GM12878 (cell line): Measurements from ENCODE around the gene LRP10. TPM values are rescaled to one million over a fixed set of nuclear protein-coding genes. Genes with fewer than 3 reads are reported as not detected.

Experiments
- ATAC-seq: fragments of 200-7000 bp; cut with Tn5 transposase; 3 replicates; pipeline ENCODE4 v1.9.1; 2020; ENCODE audit warnings: mild to moderate bottlenecking, moderate library complexity
- BruUV-seq: library from RNA; stranded (reverse); fragments of 400-500 nt; replicated peaks from 2 replicates; lab custom pipeline; 2021; lab: Mats Ljungman, UMichigan
- CTCF ChIA-PET: fragments of 300-600 bp; sonication (Branson Sonifier 250); formaldehyde crosslinking; extraction: SDS; loops from one replicate; lab custom pipeline; 2021; ENCODE audit warnings: inconsistent platforms; lab: Yijun Ruan, JAX
- POLR2A ChIA-PET: fragments of 350-600 bp; formaldehyde crosslinking; extraction: SDS; loops from one replicate; lab custom pipeline; 2021; ENCODE audit warnings: inconsistent platforms; lab: Charles Lee
- RAD21 ChIA-PET: fragments of 300-600 bp; sonication (Branson Sonifier 250); formaldehyde crosslinking; loops from one replicate; lab custom pipeline; 2023; ENCODE audit warnings: antibody characterized with exemption; ENCODE audit not compliant: unreplicated experiment; lab: Charles Lee
- SMC1A ChIA-PET: fragments of 300-600 bp; sonication (Branson Sonifier 250); formaldehyde crosslinking; loops from one replicate; lab custom pipeline; 2023; ENCODE audit not compliant: unreplicated experiment, uncharacterized antibody; lab: Charles Lee
- DNase-seq: peaks from one replicate; pipeline ENCODE4 v3.0.0-alpha.2; 2011; ENCODE audit warnings: low read depth, low spot score
- FAIRE-seq: peaks from 3 replicates; lab custom pipeline; 2011; peaks lifted over from hg19 to GRCh38; lab: Jason Lieb, UNC
- H2AFZ ChIP-seq: 2 replicates; pipeline ENCODE4 v1.6.0; 2011; ENCODE audit warnings: low read depth, low read length, control low read depth; ENCODE audit not compliant: control insufficient read depth
- H3K27ac ChIP-seq: 2 replicates; pipeline ENCODE4 v1.5.1; 2011; ENCODE audit warnings: control low read depth; ENCODE audit not compliant: control insufficient read depth, insufficient read depth
- H3K27me3 ChIP-seq, 2 experiments: replicated peaks in 1 of 2; 2 replicates each; pipeline versions ENCODE4 v1.6.0 to v1.6.1; 2011; ENCODE audit warnings: low read length in 1 of 2; ENCODE audit not compliant: control insufficient read depth in 2 of 2, insufficient read depth in 2 of 2
- H3K36me3 ChIP-seq, 2 experiments: 2 replicates each; pipeline ENCODE4 v1.5.1; 2011; ENCODE audit warnings: low read length in 1 of 2; ENCODE audit not compliant: control insufficient read depth in 2 of 2, insufficient read depth in 2 of 2
- H3K4me1 ChIP-seq: 2 replicates; pipeline ENCODE4 v1.6.1; 2011; ENCODE audit warnings: mild to moderate bottlenecking, low read length, moderate library complexity, mixed read lengths; ENCODE audit not compliant: control insufficient read depth, insufficient read depth
- H3K4me2 ChIP-seq: 2 replicates; pipeline ENCODE4 v1.6.0; 2011; ENCODE audit warnings: control low read depth; ENCODE audit not compliant: control insufficient read depth, insufficient read depth
- H3K4me3 ChIP-seq: fragments of 200-600 bp; sonication (generic); 2 replicates; pipeline ENCODE4 v1.5.1; 2016
- H3K79me2 ChIP-seq: 2 replicates; pipeline ENCODE4 v1.6.0; 2011; ENCODE audit warnings: low read length; ENCODE audit not compliant: control insufficient read depth, insufficient read depth
- H3K9ac ChIP-seq: 2 replicates; pipeline ENCODE4 v1.8.0; 2011; ENCODE audit warnings: low read length, control low read depth, mixed read lengths; ENCODE audit not compliant: control insufficient read depth, insufficient read depth
- H3K9me3 ChIP-seq: replicated peaks from 3 replicates; pipeline ENCODE4 v1.5.1; 2011; ENCODE audit warnings: mild to moderate bottlenecking, low read length; ENCODE audit not compliant: control insufficient read depth, insufficient read depth
- H4K20me1 ChIP-seq: 2 replicates; pipeline ENCODE4 v1.6.0; 2011; ENCODE audit not compliant: control insufficient read depth, insufficient read depth
- ASH2L ChIP-seq: fragments of 300-600, 200-600 bp; sonication (generic); IDR thresholded peaks from 2 replicates; pipeline ENCODE4 v1.6.1; 2017; ENCODE audit warnings: low read depth, mild to moderate bottlenecking, borderline replicate concordance
- IKZF1 ChIP-seq: fragments of 450-650 bp; conservative IDR thresholded peaks from 2 replicates; pipeline ENCODE4 v1.6.1; 2017; ENCODE audit warnings: antibody characterized with exemption, mild to moderate bottlenecking
- NR2F1 ChIP-seq: fragments of 450-650 bp; conservative IDR thresholded peaks from 2 replicates; pipeline ENCODE4 v1.6.1; 2017; ENCODE audit warnings: mild to moderate bottlenecking
- RELA ChIP-seq: fragments of 450-650 bp; IDR thresholded peaks from 2 replicates; pipeline ENCODE4 v1.8.0; 2014; ENCODE audit warnings: borderline replicate concordance; ENCODE audit not compliant: partially characterized antibody
- SPI1 ChIP-seq: IDR thresholded peaks from 2 replicates; pipeline ENCODE4 v1.6.1; 2011; ENCODE audit warnings: low read depth, mild to moderate bottlenecking, low read length, moderate library complexity, borderline replicate concordance; ENCODE audit not compliant: insufficient read depth
- WGBS: methylation state at CpG from one replicate; pipeline ENCODE4 v1.1.6; 2016; ENCODE audit warnings: low lambda C conversion rate; ENCODE audit not compliant: insufficient replicate concordance, insufficient coverage; ENCODE audit errors: missing lambda C conversion rate; 5-methylcytosine and 5-hydroxymethylcytosine counted together
- in situ Hi-C: fragments of 300-500 bp; cut with MboI; formaldehyde crosslinking; loops from 9 replicates; pipeline ENCODE4 v1.14.3; 2018; ENCODE audit warnings: mixed read lengths
- intact Hi-C: fragments of 100-400 bp; cut with micrococcal nuclease; formaldehyde crosslinking; loops from one replicate; pipeline ENCODE4 v1.14.2; 2022; ENCODE audit not compliant: unreplicated experiment
- polyA plus RNA-seq, 11 experiments: library from polyadenylated mRNA; depleted of rRNA in 4 of 11; unstranded in 6 of 11; stranded (reverse) in 5 of 11; fragments of >200 nt; fragmentation: Nextera tagmentation in 4 of 11; fragmentation: Illumina TruSeq in 1 of 11; extraction: Ambion mirVana in 4 of 11; extraction: Trizol in 1 of 11; gene quantifications; 1 replicate in 1 of 11; 2 replicates in 10 of 11; pipeline versions ENCODE4 v1.2.1 to v1.2.3, GENCODE V29; 2011 to 2016; ENCODE audit warnings: inconsistent platforms in 2 of 11, missing spikeins in 2 of 11, low read depth in 1 of 11
- total RNA-seq, 4 experiments: library from RNA; depleted of rRNA in 3 of 4; stranded (reverse); fragments of >200 nt in 3 of 4; fragmentation: Illumina TruSeq in 1 of 4; extraction: Trizol in 1 of 4; gene quantifications; 2 replicates each; pipeline versions ENCODE4 v1.2.1 to v1.2.3, GENCODE V29; 2013 to 2021
- TF ChIP-seq, protein P1 (sequence below): fragments of 450-650 bp; conservative IDR thresholded peaks from 2 replicates; pipeline ENCODE4 v1.6.1; 2017; ENCODE audit warnings: mild to moderate bottlenecking, moderate library complexity
- TF ChIP-seq, protein P2 (sequence below): IDR thresholded peaks from 2 replicates; pipeline ENCODE4 v1.6.1; 2011; ENCODE audit warnings: low read depth, low read length, improper control_type of control experiment, borderline replicate concordance
- TF ChIP-seq, protein P3 (sequence below): fragments of 450-650 bp; IDR thresholded peaks from 2 replicates; pipeline ENCODE4 v1.6.1; 2017; ENCODE audit warnings: mild to moderate bottlenecking

The LRP10 gene
- total and polyA plus RNA-seq, 10 of the 15 experiments (the other 5 are each of a cell fraction or from before 2014, with no cell fraction given), result 3.0 to 56.9 (median 20.9) TPM

DNA sequence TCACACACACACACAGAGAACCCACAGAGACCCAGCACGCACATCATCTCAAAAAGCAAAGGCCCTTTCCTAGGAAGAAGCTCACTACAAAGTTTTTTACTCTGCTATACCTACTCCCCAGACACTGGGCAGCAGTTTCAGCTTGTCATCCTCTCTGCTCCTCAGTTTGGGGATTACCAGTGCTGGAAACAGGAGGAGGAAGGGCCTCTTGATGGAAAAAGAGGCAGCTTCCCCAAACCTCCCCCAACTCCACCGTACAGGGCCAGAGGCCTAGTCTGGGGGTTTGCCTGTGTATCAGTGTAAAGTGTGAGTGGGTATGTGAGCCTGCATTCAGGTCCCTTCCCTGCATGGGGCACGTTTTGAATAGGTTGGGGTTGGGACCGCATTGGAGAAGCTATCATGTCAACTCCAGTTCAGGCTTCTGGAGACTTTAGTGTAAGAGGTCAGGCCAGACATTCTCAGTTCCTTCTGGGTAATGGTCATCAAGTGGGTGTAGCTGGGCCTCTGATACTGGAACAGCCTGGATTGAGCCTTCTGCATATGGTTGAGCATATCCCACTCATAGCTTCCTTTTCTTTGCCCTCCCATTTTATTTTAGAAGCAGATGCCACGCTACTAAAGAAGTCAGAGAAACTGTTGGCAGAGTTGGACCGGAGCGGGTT lies 12.7 kb downstream of the LRP10 start:
- FAIRE-seq, result no peak

DNA sequence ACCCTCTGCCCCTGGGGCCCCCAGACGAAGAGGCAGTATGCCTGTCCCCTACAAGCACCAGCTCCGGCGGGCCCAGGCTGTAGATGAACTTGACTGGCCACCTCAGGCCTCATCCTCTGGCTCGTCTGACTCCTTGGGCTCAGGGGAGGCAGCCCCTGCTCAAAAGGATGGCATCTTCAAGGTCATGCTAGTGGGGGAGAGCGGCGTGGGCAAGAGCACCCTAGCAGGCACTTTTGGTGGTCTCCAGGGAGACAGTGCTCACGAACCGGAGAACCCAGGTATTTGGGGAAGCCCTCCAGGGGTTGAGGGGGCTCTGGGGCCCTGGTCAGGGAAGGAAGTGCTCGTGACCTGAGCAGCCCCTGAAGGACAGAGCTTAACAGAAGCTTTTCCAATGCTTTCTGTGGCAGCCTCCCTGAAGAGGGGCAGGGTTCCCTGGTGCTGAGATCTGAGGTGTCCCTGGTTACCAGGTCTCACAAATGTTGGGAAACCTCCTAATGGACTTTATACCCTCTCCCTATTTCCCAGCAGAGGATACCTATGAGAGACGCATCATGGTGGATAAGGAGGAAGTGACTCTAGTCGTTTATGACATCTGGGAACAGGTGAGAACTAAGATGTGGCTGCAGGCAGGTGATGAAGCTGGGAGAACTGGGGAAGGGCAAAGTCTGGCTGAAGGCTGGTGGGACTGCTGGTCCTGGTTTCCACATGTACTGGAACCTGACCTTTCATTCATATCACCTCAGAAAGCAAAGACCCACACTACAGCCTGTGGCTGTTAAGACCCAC lies 13.4 kb downstream of the LRP10 start:
- CTCF ChIA-PET, result interaction anchor here (0.7 to 10.8 kb wide), 11 partner anchors 11 to 88 kb away, joined by 3 to 174 read pairs (median 4); partner anchors contain the start of genes LRP10 and PRMT5
- peaks cover 28% of the 10 kb centered on the region for H3K4me1 ChIP-seq
- H3K27ac ChIP-seq, result no peak overlapping the region
- no peak overlapping the region for H2AFZ ChIP-seq
- H3K36me3 ChIP-seq, result no peaks in the 10 kb centered on the region
- BruUV-seq, result no TSS peak
- no peak overlapping the region for H3K9ac ChIP-seq
- RAD21 ChIA-PET, result interaction anchor here (0.6 to 4.1 kb wide), 3 partner anchors 13 to 295 kb away, joined by 3 to 43 read pairs (median 16); partner anchors contain the start of gene LRP10
- FAIRE-seq (no peak), ATAC-seq (no peak), DNase-seq (no peak)
- in situ Hi-C loops (no loop called here), intact Hi-C loops (no loop called here)
- H3K4me2 ChIP-seq, result no peak overlapping the region
- SMC1A ChIA-PET, result interaction anchor here (0.9 to 9.5 kb wide), 7 partner anchors 13 to 62 kb away, joined by 3 to 110 read pairs (median 3); partner anchors contain the start of genes LRP10 and PRMT5
- no peaks in the 10 kb centered on the region for H3K27me3 ChIP-seq
- H3K9me3 ChIP-seq, result no peaks in the 10 kb centered on the region
- H3K79me2 ChIP-seq, result peaks cover 5% of the 10 kb centered on the region
- POLR2A ChIA-PET, result interaction anchor here (1.3 to 6.0 kb wide), 4 partner anchors 13 to 33 kb away, joined by 4 to 51 read pairs (median 25); partner anchors contain the start of genes LRP10 and RBM23
- H4K20me1 ChIP-seq, result no peaks in the 10 kb centered on the region
- no peak overlapping the region for H3K4me3 ChIP-seq
- WGBS, result 76% methylated on average over 11 of the region's 11 CpGs
- TF ChIP-seq NR2F1 (no peak), RELA (no peak), IKZF1 (no peak)
- TF ChIP-seq, protein P1, sequence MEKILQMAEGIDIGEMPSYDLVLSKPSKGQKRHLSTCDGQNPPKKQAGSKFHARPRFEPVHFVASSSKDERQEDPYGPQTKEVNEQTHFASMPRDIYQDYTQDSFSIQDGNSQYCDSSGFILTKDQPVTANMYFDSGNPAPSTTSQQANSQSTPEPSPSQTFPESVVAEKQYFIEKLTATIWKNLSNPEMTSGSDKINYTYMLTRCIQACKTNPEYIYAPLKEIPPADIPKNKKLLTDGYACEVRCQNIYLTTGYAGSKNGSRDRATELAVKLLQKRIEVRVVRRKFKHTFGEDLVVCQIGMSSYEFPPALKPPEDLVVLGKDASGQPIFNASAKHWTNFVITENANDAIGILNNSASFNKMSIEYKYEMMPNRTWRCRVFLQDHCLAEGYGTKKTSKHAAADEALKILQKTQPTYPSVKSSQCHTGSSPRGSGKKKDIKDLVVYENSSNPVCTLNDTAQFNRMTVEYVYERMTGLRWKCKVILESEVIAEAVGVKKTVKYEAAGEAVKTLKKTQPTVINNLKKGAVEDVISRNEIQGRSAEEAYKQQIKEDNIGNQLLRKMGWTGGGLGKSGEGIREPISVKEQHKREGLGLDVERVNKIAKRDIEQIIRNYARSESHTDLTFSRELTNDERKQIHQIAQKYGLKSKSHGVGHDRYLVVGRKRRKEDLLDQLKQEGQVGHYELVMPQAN, result no peak
- TF ChIP-seq, protein P2, sequence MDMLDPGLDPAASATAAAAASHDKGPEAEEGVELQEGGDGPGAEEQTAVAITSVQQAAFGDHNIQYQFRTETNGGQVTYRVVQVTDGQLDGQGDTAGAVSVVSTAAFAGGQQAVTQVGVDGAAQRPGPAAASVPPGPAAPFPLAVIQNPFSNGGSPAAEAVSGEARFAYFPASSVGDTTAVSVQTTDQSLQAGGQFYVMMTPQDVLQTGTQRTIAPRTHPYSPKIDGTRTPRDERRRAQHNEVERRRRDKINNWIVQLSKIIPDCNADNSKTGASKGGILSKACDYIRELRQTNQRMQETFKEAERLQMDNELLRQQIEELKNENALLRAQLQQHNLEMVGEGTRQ, result no peak
- TF ChIP-seq, protein P3, sequence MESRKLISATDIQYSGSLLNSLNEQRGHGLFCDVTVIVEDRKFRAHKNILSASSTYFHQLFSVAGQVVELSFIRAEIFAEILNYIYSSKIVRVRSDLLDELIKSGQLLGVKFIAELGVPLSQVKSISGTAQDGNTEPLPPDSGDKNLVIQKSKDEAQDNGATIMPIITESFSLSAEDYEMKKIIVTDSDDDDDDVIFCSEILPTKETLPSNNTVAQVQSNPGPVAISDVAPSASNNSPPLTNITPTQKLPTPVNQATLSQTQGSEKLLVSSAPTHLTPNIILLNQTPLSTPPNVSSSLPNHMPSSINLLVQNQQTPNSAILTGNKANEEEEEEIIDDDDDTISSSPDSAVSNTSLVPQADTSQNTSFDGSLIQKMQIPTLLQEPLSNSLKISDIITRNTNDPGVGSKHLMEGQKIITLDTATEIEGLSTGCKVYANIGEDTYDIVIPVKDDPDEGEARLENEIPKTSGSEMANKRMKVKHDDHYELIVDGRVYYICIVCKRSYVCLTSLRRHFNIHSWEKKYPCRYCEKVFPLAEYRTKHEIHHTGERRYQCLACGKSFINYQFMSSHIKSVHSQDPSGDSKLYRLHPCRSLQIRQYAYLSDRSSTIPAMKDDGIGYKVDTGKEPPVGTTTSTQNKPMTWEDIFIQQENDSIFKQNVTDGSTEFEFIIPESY, result no peak

More for the DNA sequence above, 12.7 kb downstream of the LRP10 start:
- TF ChIP-seq SPI1, result peak; percentile 26; the same call in 1 of the 2 replicates
- no peak for TF ChIP-seq ASH2L
- Histone ChIP-seq H3K4me2 (no peak overlapping the region), H3K9ac (no peak overlapping the region), H3K27me3 (no peaks in the 10 kb centered on the region), H3K36me3 (no peaks in the 10 kb centered on the region), H3K4me3 (no peak overlapping the region), H3K4me1 (peaks cover 21% of the 10 kb centered on the region), H3K9me3 (no peaks in the 10 kb centered on the region), H4K20me1 (no peaks in the 10 kb centered on the region), H3K79me2 (peaks cover 5% of the 10 kb centered on the region), H3K27ac (no peak overlapping the region), H2AFZ (no peak overlapping the region)
- DNase-seq (no peak), ATAC-seq (no peak)
- ChIA-PET RAD21 (interaction anchor here (1.1 to 4.1 kb wide), 2 partner anchors 12 to 17 kb away, joined by 3 to 43 read pairs; partner anchors contain the start of gene LRP10), POLR2A (interaction anchor here (1.1 to 5.6 kb wide), 4 partner anchors 12 to 31 kb away, joined by 4 to 45 read pairs (median 4); partner anchors contain the start of gene LRP10), CTCF (interaction anchor here (0.7 to 10.8 kb wide), 7 partner anchors 11 to 88 kb away, joined by 3 to 174 read pairs (median 5); partner anchors contain the start of genes LRP10 and PRMT5), SMC1A (interaction anchor here (0.9 to 9.5 kb wide), 6 partner anchors 12 to 61 kb away, joined by 3 to 110 read pairs (median 4); partner anchors contain the start of gene LRP10)
- no TSS peak for BruUV-seq
- WGBS, result 68% methylated on average over 7 of the region's 7 CpGs
- intact Hi-C loops (no loop called here), in situ Hi-C loops (no loop called here)
